ENCODE results near the gene WWOX. TPM values are rescaled to one million over a fixed set of nuclear protein-coding genes. Genes with fewer than 3 reads are reported as not detected.

Gene WWOX
- total and polyA plus RNA-seq, 2 of the 4 experiments (the other 2 are of a cell fraction), result 2.7 to 5.4 TPM

DNA sequence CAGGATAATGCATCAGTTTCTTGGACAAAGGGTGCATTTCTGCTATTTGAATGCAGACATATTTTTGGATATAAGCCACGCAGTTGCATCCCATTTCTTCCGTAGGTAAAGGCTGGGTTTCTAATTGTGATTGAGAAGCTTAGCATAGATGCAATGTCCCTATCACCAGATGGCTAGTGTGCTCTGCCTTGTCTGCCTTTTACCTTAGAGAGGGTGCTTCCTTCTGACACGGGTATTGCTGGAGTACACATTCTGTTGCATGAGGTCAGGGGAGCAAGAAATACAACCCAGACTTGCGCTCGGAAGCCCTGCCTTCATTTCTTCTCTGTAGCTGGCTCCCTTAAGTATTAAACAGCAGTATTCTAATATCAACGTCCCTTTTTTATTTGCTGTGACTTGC is 337.4 kb downstream of the WWOX start:
- DNase-seq (no peak), ATAC-seq (ENCODE audit: low read depth) (no peak)
- no TSS peak for BruUV-seq (replicated peaks)
- Histone ChIP-seq H2BK20ac (ENCODE audit: low read depth, low read length) (no peak overlapping the region), H3K4me3 (ENCODE audit: insufficient read depth, low read depth, low read length) (no peak overlapping the region), H4K8ac (ENCODE audit: low read depth in 2 of 2, low read length in 2 of 2) (no peak overlapping the region), H3K14ac (replicated peaks; ENCODE audit: low read depth, low read length) (no peak overlapping the region), H3K79me1 (ENCODE audit: low read depth in 1 of 2, low read length in 2 of 2) (no peaks in the 10 kb centered on the region), H4K20me1 (ENCODE audit: insufficient read depth, low read length) (no peaks in the 10 kb centered on the region), H2AFZ (replicated peaks; ENCODE audit: low read length, poor library complexity) (no peak overlapping the region), H2BK120ac (ENCODE audit: low read depth, low read length) (no peak overlapping the region), H3K9me3 (ENCODE audit: control insufficient read depth, insufficient read depth, low read length) (peaks cover 18% of the 10 kb centered on the region), H3K4me1 (ENCODE audit: control insufficient read depth, insufficient read depth, low read length) (no peaks in the 10 kb centered on the region), H3K9ac (ENCODE audit: low read depth, low read length) (no peak overlapping the region), H2BK5ac (ENCODE audit: low read depth, low read length, poor library complexity, severe bottlenecking) (no peak overlapping the region), H2AK5ac (ENCODE audit: low read depth, low read length) (no peak overlapping the region), H2AK9ac (replicated peaks; ENCODE audit: low read depth, low read length, poor library complexity) (no peak overlapping the region), H3K18ac (ENCODE audit: low read depth, low read length) (no peak overlapping the region), H3K9me1 (ENCODE audit: insufficient read depth, low read length) (no peaks in the 10 kb centered on the region), H3K4ac (ENCODE audit: low read depth, low read length) (no peak overlapping the region), H2BK15ac (ENCODE audit: low read depth, low read length) (no peak overlapping the region), H3K27ac (ENCODE audit: insufficient read depth, low read length) (no peak overlapping the region), H3K4me2 (ENCODE audit: low read depth, low read length) (no peak overlapping the region), H3K23ac (ENCODE audit: low read depth, low read length) (no peak overlapping the region), H3K36me3 (ENCODE audit: control insufficient read depth, insufficient read depth, low read length) (no peaks in the 10 kb centered on the region), H4K91ac (ENCODE audit: insufficient read depth, low read depth, low read length) (no peak overlapping the region), H3K56ac (ENCODE audit: extremely low read depth, insufficient read depth, low read length) (no peak overlapping the region), H4K5ac (ENCODE audit: low read depth, low read length) (no peak overlapping the region), H3K27me3 (ENCODE audit: control insufficient read depth, insufficient read depth, low read length) (no peaks in the 10 kb centered on the region)
- in situ Hi-C loops (cut with MboI; ENCODE audit: low sequenced_read_pairs) (no loop called here), dilution Hi-C loops (cut with HindIII; ENCODE audit: low sequenced_read_pairs, unreplicated experiment) (no loop called here), intact Hi-C loops (cut with micrococcal nuclease) (loop anchor here (2.0 kb wide), 1 partner anchor 312 kb away; no protein-coding TSS in a partner anchor)
- ChIA-PET POLR2A (ENCODE audit: unreplicated experiment) (no interaction called here), CTCF (interaction anchor here (1.0 kb wide), 1 partner anchor 36 kb away, joined by 3 read pairs; no protein-coding TSS in a partner anchor)
- TF ChIP-seq RCOR1 (IDR thresholded peaks at IDR 0.05; ENCODE audit: insufficient replicate concordance, low read length) (no peak), CEBPB (IDR thresholded peaks at IDR 0.05; ENCODE audit: low read depth, low read length) (no peak), RFX5 (IDR thresholded peaks at IDR 0.05; ENCODE audit: low read depth, low read length) (no peak), POLR2A (IDR thresholded peaks at IDR 0.05; ENCODE audit: low read depth, low read length) (no peak), CHD1 (IDR thresholded peaks at IDR 0.05; ENCODE audit: low read depth, low read length) (no peak), RAD21 (IDR thresholded peaks at IDR 0.05; ENCODE audit: low read length) (no peak), FOS (IDR thresholded peaks at IDR 0.05; ENCODE audit: low read depth, low read length) (no peak), NFE2L2 (IDR thresholded peaks at IDR 0.05; ENCODE audit: low read depth, low read length) (no peak), SMC3 (IDR thresholded peaks at IDR 0.05; ENCODE audit: low read depth, low read length) (no peak), MXI1 (IDR thresholded peaks at IDR 0.05; ENCODE audit: borderline replicate concordance, low read depth, low read length) (no peak), BHLHE40 (IDR thresholded peaks at IDR 0.05; ENCODE audit: low read depth, low read length) (no peak)
- TF ChIP-seq, protein P1, sequence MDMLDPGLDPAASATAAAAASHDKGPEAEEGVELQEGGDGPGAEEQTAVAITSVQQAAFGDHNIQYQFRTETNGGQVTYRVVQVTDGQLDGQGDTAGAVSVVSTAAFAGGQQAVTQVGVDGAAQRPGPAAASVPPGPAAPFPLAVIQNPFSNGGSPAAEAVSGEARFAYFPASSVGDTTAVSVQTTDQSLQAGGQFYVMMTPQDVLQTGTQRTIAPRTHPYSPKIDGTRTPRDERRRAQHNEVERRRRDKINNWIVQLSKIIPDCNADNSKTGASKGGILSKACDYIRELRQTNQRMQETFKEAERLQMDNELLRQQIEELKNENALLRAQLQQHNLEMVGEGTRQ (IDR thresholded peaks at IDR 0.05; ENCODE audit: low read depth, low read length), result no peak
- TF ChIP-seq, protein P2, sequence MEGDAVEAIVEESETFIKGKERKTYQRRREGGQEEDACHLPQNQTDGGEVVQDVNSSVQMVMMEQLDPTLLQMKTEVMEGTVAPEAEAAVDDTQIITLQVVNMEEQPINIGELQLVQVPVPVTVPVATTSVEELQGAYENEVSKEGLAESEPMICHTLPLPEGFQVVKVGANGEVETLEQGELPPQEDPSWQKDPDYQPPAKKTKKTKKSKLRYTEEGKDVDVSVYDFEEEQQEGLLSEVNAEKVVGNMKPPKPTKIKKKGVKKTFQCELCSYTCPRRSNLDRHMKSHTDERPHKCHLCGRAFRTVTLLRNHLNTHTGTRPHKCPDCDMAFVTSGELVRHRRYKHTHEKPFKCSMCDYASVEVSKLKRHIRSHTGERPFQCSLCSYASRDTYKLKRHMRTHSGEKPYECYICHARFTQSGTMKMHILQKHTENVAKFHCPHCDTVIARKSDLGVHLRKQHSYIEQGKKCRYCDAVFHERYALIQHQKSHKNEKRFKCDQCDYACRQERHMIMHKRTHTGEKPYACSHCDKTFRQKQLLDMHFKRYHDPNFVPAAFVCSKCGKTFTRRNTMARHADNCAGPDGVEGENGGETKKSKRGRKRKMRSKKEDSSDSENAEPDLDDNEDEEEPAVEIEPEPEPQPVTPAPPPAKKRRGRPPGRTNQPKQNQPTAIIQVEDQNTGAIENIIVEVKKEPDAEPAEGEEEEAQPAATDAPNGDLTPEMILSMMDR (conservative IDR thresholded peaks at IDR 0.05; ENCODE audit: low read depth, low read length), result no peak
- 80% methylated on average over 1 of the region's 6 CpGs; no CpG with 5 or more reads in 1 of the 2 experiments for WGBS, 2 experiments (ENCODE audit: extremely low coverage in 2 of 2, insufficient read length in 1 of 2)
